Melanocyte of skin (primary cell): ENCODE measurements around the gene SPNS1. TPM values are rescaled to one million over a fixed set of nuclear protein-coding genes. Genes with fewer than 3 reads are reported as not detected.

Experiments
- total RNA-seq, 2 donors: library from RNA; depleted of rRNA; stranded (reverse); fragments of >200 nt; gene quantifications; 2 replicates each; pipeline ENCODE4 v1.2.3, GENCODE V29; 2012

Gene SPNS1
- 10 to 100 TPM; 59.5 to 71.9 TPM for total RNA-seq

GRCh38 chr16:28974437-28975157, at the start of gene SPNS1:
Gene SPNS1, plus strand, starts transcription at chr16:28974778. Its CDS starts 374 bp downstream, at chr16:28975152.

GRCh38 chr16:28931801-28932225, 42.8 kb upstream of the SPNS1 start, which contains the start of gene CD19:
Gene CD19, plus strand, starts transcription at chr16:28931971. Its CDS starts 30 bp downstream, at chr16:28932001.

GRCh38 chr16:28950648-28951409, 23.7 kb upstream of the SPNS1 start, which contains the start of gene NFATC2IP:
Gene NFATC2IP, plus strand, starts transcription at chr16:28950937. Its CDS starts 75 bp downstream, at chr16:28951012.

GRCh38 chr16:28984619-28985135, 10.1 kb downstream of the SPNS1 start, which contains the start of gene LAT:
Gene LAT, plus strand, starts transcription at chr16:28985052. Its CDS starts 366 bp downstream, at chr16:28985418.

Other genes with a start within 250 kb of the SPNS1 start
- gene NPIPB9, start 223.0 kb upstream of the SPNS1 start, total RNA-seq, result 1 to 10 TPM; 5.2 to 5.7 TPM
- gene ATXN2L, start 151.8 kb upstream of the SPNS1 start, total RNA-seq, result 10 to 100 TPM; 48.5 to 49.0 TPM
- 100 to 1,000 TPM in 1 of 2 donors, 10 to 100 TPM in 1; 97.4 to 137 TPM for gene TUFM, start 128.4 kb upstream of the SPNS1 start, total RNA-seq
- gene SH2B1, start 110.9 kb upstream of the SPNS1 start, total RNA-seq, result 10 to 100 TPM; 13.4 to 17.0 TPM
- under 1 TPM; under 0.01 to 0.34 TPM for gene ATP2A1, start 96.3 kb upstream of the SPNS1 start, total RNA-seq
- gene RABEP2, start 49.5 kb upstream of the SPNS1 start, total RNA-seq, result 10 to 100 TPM; 20.0 to 20.6 TPM
- under 1 TPM in 1 of 2 donors, not detected in 1; 0.34 TPM for gene CD19, start 42.8 kb upstream of the SPNS1 start, total RNA-seq
- gene NFATC2IP, start 23.8 kb upstream of the SPNS1 start, total RNA-seq, result 10 to 100 TPM; 25.1 to 32.0 TPM
- gene LAT, start 10.3 kb downstream of the SPNS1 start, total RNA-seq, result 1 to 10 TPM in 1 of 2 donors, under 1 TPM in 1; 0.67 to 1.0 TPM